ENCODE measurements around the gene NCDN. TPM values are rescaled to one million over a fixed set of nuclear protein-coding genes. Genes with fewer than 3 reads are reported as not detected.

The NCDN gene
- total RNA-seq, 1 donor from 2014 or later: 20.2 TPM

- TF ChIP-seq CTCF (IDR thresholded peaks at IDR 0.05): no peak
- intact Hi-C loops (cut with DNase I): no loop called here
- no peaks in the 10 kb centered on the region for H3K27me3 ChIP-seq (ENCODE audit: low read depth)
- H3K27ac ChIP-seq: no peak overlapping the region
- no peak for ATAC-seq
- H3K4me1 ChIP-seq: no peaks in the 10 kb centered on the region
- no peaks in the 10 kb centered on the region for H3K9me3 ChIP-seq
- H3K4me3 ChIP-seq: no peak overlapping the region
- peaks cover 18% of the 10 kb centered on the region for H3K36me3 ChIP-seq
- no peak for DNase-seq
Measured at GRCh38 chr1:35594005-35594760, 36.6 kb downstream of the NCDN start.

DNA sequence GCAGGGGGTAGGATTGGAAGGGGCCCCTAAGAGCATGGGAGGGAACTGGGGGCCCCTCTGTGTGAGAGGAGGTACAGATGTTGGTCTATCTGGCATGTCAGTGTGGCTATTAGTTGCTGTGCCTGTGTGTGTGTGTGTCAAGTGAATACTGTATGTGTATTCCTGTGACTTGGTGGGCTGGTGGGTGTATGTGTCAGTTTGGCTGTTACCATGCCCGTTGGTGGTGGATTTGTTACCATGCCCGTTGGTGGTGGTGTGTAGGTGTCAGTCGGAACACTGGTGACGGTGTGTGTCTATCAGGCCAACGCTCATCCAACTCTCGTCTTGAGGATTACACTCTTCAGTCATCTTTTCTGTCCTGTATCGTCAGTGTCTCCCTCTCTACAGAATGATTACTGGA lies 38.1 kb downstream of the NCDN start:
- TF ChIP-seq CTCF (IDR thresholded peaks at IDR 0.05): no peak
- Histone ChIP-seq H3K4me1 (no peaks in the 10 kb centered on the region), H3K4me3 (no peak overlapping the region), H3K36me3 (peaks cover 21% of the 10 kb centered on the region), H3K27ac (no peak overlapping the region), H3K27me3 (ENCODE audit: low read depth) (no peaks in the 10 kb centered on the region), H3K9me3 (no peaks in the 10 kb centered on the region)
- intact Hi-C loops (cut with DNase I): no loop called here
- ATAC-seq: no peak
- no peak for DNase-seq

DNA sequence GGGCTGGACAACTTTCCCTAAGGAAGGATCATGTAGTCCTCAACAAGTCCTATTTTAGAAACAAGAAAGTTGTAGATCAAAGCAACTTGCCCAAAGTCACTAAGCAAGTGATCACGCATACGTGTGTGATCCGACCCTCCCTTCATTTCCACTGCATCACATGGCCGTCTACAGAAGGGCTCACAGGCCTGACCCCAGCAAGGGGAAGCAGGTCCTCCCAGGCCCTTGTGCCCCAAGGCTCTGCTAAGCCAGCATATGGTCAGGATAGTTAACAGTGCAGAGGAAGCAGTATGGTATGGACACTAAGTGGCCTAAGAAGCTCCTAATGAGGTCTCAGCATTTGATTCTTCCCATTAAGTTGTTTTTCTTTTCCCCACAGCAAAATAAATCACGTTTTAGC lies 40.3 kb downstream of the NCDN start:
- no peak for TF ChIP-seq CTCF (IDR thresholded peaks at IDR 0.05)
- intact Hi-C loops (cut with DNase I): no loop called here
- DNase-seq (no peak), ATAC-seq (no peak)
- peaks cover 35% of the 10 kb centered on the region for H3K36me3 ChIP-seq
- H3K9me3 ChIP-seq: no peaks in the 10 kb centered on the region
- H3K4me1 ChIP-seq: no peaks in the 10 kb centered on the region
- H3K27me3 ChIP-seq (ENCODE audit: low read depth): no peaks in the 10 kb centered on the region
- H3K27ac ChIP-seq: no peak overlapping the region
- H3K4me3 ChIP-seq: no peak overlapping the region

DNA sequence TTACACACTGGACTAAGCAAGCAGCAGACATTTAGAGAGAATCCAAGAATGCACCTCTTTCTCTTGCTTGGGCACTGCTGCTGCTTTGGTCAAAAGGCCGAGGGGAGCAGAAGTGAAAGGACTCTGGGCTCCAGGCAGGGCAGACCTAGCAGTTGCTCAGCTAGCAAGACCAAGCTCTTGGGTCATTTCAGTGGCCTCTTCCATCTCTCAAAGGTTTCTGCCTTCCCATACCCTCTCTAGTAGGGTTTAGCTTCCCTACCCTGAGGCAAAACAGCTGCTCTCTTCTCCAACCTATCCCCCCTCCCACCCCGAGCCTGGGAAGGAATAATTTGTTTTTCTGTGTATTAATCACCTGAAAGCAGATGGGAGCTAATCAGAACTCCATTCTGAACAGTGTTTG lies 41.3 kb downstream of the NCDN start:
- Histone ChIP-seq H3K27me3 (ENCODE audit: low read depth) (no peaks in the 10 kb centered on the region), H3K27ac (no peak overlapping the region), H3K4me3 (no peak overlapping the region), H3K9me3 (no peaks in the 10 kb centered on the region), H3K36me3 (peaks cover 45% of the 10 kb centered on the region), H3K4me1 (no peaks in the 10 kb centered on the region)
- no peak for DNase-seq
- ATAC-seq: no peak
- no peak for TF ChIP-seq CTCF (IDR thresholded peaks at IDR 0.05)
- intact Hi-C loops (cut with DNase I): no loop called here

DNA sequence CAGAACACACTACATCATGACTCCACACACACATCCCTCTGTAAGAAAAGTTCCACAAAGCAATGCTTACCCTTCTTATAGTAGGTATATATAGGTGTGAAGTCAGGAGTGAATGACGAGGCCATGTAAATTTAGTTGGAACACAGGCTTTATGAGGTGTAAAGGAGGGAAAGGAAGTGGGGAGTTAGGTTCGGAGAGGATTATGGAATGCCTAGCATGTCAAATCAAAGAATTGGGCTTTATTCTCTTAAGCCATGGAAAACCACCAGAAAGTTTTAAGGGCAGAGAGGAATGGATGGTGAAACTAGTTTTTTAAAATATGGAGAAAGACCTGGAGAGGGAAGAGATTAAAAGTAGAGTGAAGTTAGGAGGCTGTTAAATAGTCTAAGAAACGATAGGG lies 41.8 kb downstream of the NCDN start:
- Histone ChIP-seq H3K27ac (no peak overlapping the region), H3K9me3 (no peaks in the 10 kb centered on the region), H3K36me3 (peaks cover 50% of the 10 kb centered on the region), H3K4me1 (no peaks in the 10 kb centered on the region), H3K4me3 (no peak overlapping the region), H3K27me3 (ENCODE audit: low read depth) (no peaks in the 10 kb centered on the region)
- no peak for TF ChIP-seq CTCF (IDR thresholded peaks at IDR 0.05)
- intact Hi-C loops (cut with DNase I): no loop called here
- DNase-seq: no peak
- ATAC-seq: no peak
